HG02798 (cell line): ENCODE measurements around the gene SLC6A1.

Source experiments
- ATAC-seq: cut with Tn5 transposase; IDR thresholded peaks from one replicate; pipeline ENCODE4 v1.9.1; 2021; ENCODE audit warnings: mild to moderate bottlenecking; ENCODE audit not compliant: unreplicated experiment, poor library complexity

SLC6A1 gene

GRCh38 chr3:10992017-10992942 is at the start of gene SLC6A1:
SLC6A1 (plus strand) TSS chr3:10992748; CDS start chr3:11017212, 24,464 bp downstream.
- ATAC-seq: no peak

- no peak for ATAC-seq
Observed at GRCh38 chr3:10944866-10945265, 47.7 kb upstream of the SLC6A1 start.

- peak; percentile 75 for ATAC-seq
Observed at GRCh38 chr3:10945683-10946287, 46.8 kb upstream of the SLC6A1 start.

GRCh38 chr3:10946526-10946925 is 46.0 kb upstream of the SLC6A1 start:
- ATAC-seq: no peak

GRCh38 chr3:10948326-10948725 is 44.2 kb upstream of the SLC6A1 start:
- ATAC-seq: no peak

GRCh38 chr3:10949197-10949596 is 43.4 kb upstream of the SLC6A1 start:
- ATAC-seq: no peak

- ATAC-seq: no peak
Observed at GRCh38 chr3:10950476-10951294, 41.9 kb upstream of the SLC6A1 start.

GRCh38 chr3:10951295-10951926 is 41.1 kb upstream of the SLC6A1 start:
- ATAC-seq: no peak

GRCh38 chr3:10952525-10952924 is 40.0 kb upstream of the SLC6A1 start:
- ATAC-seq: no peak

- ATAC-seq: no peak
Observed at GRCh38 chr3:10954740-10955139, 37.8 kb upstream of the SLC6A1 start.

GRCh38 chr3:10955711-10956453 is 36.7 kb upstream of the SLC6A1 start:
- no peak for ATAC-seq

- no peak for ATAC-seq
Observed at GRCh38 chr3:10956531-10956930, 36.0 kb upstream of the SLC6A1 start.

- no peak for ATAC-seq
Observed at GRCh38 chr3:10956986-10957385, 35.6 kb upstream of the SLC6A1 start.

- ATAC-seq: no peak
Observed at GRCh38 chr3:10957976-10958749, 34.4 kb upstream of the SLC6A1 start.

GRCh38 chr3:10960255-10960654 is 32.3 kb upstream of the SLC6A1 start:
- ATAC-seq: no peak

- no peak for ATAC-seq
Observed at GRCh38 chr3:10961921-10962320, 30.6 kb upstream of the SLC6A1 start.

GRCh38 chr3:10962481-10963036 is 30.0 kb upstream of the SLC6A1 start:
- no peak for ATAC-seq

GRCh38 chr3:10964537-10965167 is 27.9 kb upstream of the SLC6A1 start:
- ATAC-seq: no peak
